PC-9 (cell line): ENCODE measurements around the gene PDHX. TPM values are rescaled to one million over a fixed set of nuclear protein-coding genes. Genes with fewer than 3 reads are reported as not detected.

Experiments used
- BruUV-seq: library from RNA; stranded (reverse); fragments of 400-500 nt; replicated peaks from 2 replicates; lab custom pipeline; 2021; lab: Mats Ljungman, UMichigan
- CTCF ChIA-PET: fragments of 300-600 bp; sonication (Branson Sonifier 250); formaldehyde crosslinking; loops from one replicate; lab custom pipeline; 2022; ENCODE audit warnings: antibody characterized with exemption; lab: Charles Lee
- POLR2A ChIA-PET: fragments of 300-600 bp; sonication (Branson Sonifier 250); formaldehyde crosslinking; loops from one replicate; lab custom pipeline; 2022; ENCODE audit warnings: antibody characterized with exemption; ENCODE audit not compliant: unreplicated experiment; lab: Charles Lee
- DNase-seq, 2 experiments: peaks; one replicate each; pipeline versions ENCODE4 v3.0.0 to v3.0.0-alpha.2; 2015 to 2022; ENCODE audit warnings: mixed read lengths in 1 of 2
- H2AFZ ChIP-seq: fragments of 200-600 bp; sonication (generic); 2 replicates; pipeline ENCODE4 v1.8.1; 2017; ENCODE audit warnings: antibody characterized with exemption
- H3F3A ChIP-seq: fragments of 200-600 bp; sonication (generic); 2 replicates; pipeline ENCODE4 v1.8.1; 2017; ENCODE audit warnings: antibody characterized with exemption, mild to moderate bottlenecking, low read depth; ENCODE audit not compliant: insufficient read depth
- H3K27ac ChIP-seq: fragments of 200-600 bp; sonication (generic); 2 replicates; pipeline ENCODE4 v1.6.1; 2016; ENCODE audit warnings: mixed run types
- H3K27me3 ChIP-seq: fragments of 200-600 bp; sonication (generic); 2 replicates; pipeline ENCODE4 v1.6.1; 2016; ENCODE audit warnings: low read depth, mixed run types; ENCODE audit not compliant: insufficient read depth
- H3K36me3 ChIP-seq: fragments of 200-600 bp; sonication (generic); 2 replicates; pipeline ENCODE4 v1.6.1; 2016; ENCODE audit warnings: low read depth, mixed run types
- H3K4me1 ChIP-seq: fragments of 200-600 bp; sonication (generic); replicated peaks from 2 replicates; pipeline ENCODE4 v1.6.1; 2016; ENCODE audit warnings: mixed run types; ENCODE audit not compliant: insufficient read depth
- H3K4me2 ChIP-seq: fragments of 200-600 bp; sonication (generic); 2 replicates; pipeline ENCODE4 v1.6.1; 2017; ENCODE audit warnings: mixed run types
- H3K4me3 ChIP-seq: fragments of 200-600 bp; sonication (generic); 2 replicates; pipeline ENCODE4 v1.6.1; 2016; ENCODE audit warnings: mixed run types
- H3K79me2 ChIP-seq: fragments of 200-600 bp; sonication (generic); 2 replicates; pipeline ENCODE4 v1.6.1; 2017; ENCODE audit warnings: low read depth, mixed run types
- H3K9me2 ChIP-seq: fragments of 200-600 bp; sonication (generic); 2 replicates; pipeline ENCODE4 v1.8.1; 2017; ENCODE audit warnings: mild to moderate bottlenecking; ENCODE audit not compliant: insufficient read depth
- H3K9me3 ChIP-seq: fragments of 200-600 bp; sonication (generic); 2 replicates; pipeline ENCODE4 v1.8.1; 2016; ENCODE audit warnings: low read depth; ENCODE audit not compliant: insufficient read depth
- H4K20me1 ChIP-seq: fragments of 200-600 bp; sonication (generic); 2 replicates; pipeline ENCODE4 v1.8.1; 2017; ENCODE audit not compliant: insufficient read depth
- EZH2 ChIP-seq: fragments of 200-600 bp; sonication (generic); IDR thresholded peaks from 2 replicates; pipeline ENCODE4 v1.8.0; 2017; ENCODE audit warnings: antibody characterized with exemption, low read depth
- intact Hi-C: fragments of 100-400 bp; cut with micrococcal nuclease; formaldehyde crosslinking; loops from one replicate; pipeline ENCODE4 v1.10.0; 2022; ENCODE audit not compliant: unreplicated experiment
- total RNA-seq: library from RNA; stranded (reverse); gene quantifications from 2 replicates; pipeline ENCODE4 v1.2.3, GENCODE V29; 2021
- TF ChIP-seq, protein P1 (sequence below): fragments of 200-600 bp; sonication (generic); conservative IDR thresholded peaks from 2 replicates; pipeline ENCODE4 v1.6.1; 2017; ENCODE audit warnings: mixed run types, antibody characterized with exemption, mild to moderate bottlenecking, moderate library complexity

The PDHX gene
- total RNA-seq, 1 experiment from 2014 or later, result 47.0 TPM

DNA sequence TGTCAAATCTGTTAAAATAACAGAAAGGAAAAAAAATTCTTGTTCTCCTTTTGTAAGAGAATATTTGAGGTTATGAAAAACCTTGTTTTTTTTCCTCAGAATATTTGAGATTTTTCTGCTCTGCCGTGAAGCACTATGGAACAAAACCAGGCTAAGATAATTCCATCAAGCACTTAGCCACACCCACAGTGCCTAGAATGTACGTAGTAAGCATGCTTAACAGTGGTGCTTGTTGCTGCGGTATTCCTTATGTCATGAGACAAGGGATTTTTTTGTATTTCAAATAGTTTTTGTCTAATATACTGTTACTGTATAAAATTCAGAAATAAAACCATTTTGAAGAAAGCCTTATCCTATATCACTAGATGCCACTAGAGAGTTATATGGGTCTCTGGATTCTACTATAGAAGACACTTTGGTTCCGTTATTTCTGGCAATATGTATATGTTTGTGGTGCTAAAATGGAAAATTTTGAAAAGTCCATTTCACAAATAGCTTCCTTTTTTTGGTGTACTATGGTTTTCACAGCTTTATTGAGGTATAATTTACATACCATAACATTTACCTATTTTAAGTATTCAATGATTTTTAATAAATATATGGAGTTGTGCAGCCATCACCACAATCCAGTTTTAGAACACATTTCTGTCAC, 23.7 kb downstream of the PDHX start:
- no peaks in the 10 kb centered on the region for H3K4me1 ChIP-seq
- H2AFZ ChIP-seq, result no peak overlapping the region
- intact Hi-C loops, result no loop called here
- peaks cover 3% of the 10 kb centered on the region; the same call in 1 of the 2 replicates for H3K79me2 ChIP-seq
- H3K9me3 ChIP-seq, result peaks cover 6% of the 10 kb centered on the region
- BruUV-seq, result no TSS peak
- no peak overlapping the region for H3K4me3 ChIP-seq
- peaks cover 10% of the 10 kb centered on the region for H3K36me3 ChIP-seq
- H3K9me2 ChIP-seq, result no peaks in the 10 kb centered on the region
- TF ChIP-seq, protein P1, sequence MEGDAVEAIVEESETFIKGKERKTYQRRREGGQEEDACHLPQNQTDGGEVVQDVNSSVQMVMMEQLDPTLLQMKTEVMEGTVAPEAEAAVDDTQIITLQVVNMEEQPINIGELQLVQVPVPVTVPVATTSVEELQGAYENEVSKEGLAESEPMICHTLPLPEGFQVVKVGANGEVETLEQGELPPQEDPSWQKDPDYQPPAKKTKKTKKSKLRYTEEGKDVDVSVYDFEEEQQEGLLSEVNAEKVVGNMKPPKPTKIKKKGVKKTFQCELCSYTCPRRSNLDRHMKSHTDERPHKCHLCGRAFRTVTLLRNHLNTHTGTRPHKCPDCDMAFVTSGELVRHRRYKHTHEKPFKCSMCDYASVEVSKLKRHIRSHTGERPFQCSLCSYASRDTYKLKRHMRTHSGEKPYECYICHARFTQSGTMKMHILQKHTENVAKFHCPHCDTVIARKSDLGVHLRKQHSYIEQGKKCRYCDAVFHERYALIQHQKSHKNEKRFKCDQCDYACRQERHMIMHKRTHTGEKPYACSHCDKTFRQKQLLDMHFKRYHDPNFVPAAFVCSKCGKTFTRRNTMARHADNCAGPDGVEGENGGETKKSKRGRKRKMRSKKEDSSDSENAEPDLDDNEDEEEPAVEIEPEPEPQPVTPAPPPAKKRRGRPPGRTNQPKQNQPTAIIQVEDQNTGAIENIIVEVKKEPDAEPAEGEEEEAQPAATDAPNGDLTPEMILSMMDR, result no peak; the same call in 1 of the 2 replicates
- TF ChIP-seq EZH2, result no peak
- ChIA-PET CTCF (no interaction called here), POLR2A (no interaction called here)
- H3F3A ChIP-seq, result no peaks in the 10 kb centered on the region; the same call in 1 of the 2 replicates
- H3K27me3 ChIP-seq, result no peaks in the 10 kb centered on the region
- no peak overlapping the region; the same call in 1 of the 2 replicates for H3K27ac ChIP-seq
- no peak for DNase-seq
- H3K4me2 ChIP-seq, result no peak overlapping the region
- H4K20me1 ChIP-seq, result no peaks in the 10 kb centered on the region

DNA sequence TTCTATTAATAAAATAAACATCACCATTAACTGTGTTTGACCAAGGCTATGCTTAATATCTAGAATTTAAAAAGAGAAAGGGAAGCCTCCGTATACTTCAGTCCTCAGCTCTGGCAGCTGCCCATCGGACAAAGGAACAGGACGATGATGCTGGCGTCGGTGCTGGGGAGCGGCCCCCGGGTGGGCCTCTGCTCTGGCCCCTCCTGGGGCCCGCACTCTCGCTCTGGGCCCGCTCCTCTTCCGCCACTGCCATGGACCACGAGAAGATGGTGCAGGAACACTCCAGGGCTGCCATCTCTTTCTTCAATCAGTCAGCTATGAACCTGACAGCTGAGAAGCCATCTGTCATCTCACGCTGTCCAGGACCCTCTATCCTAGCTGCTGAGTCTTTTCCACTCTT, 25.3 kb downstream of the PDHX start:
- Histone ChIP-seq H3K9me3 (peaks cover 13% of the 10 kb centered on the region), H3F3A (no peaks in the 10 kb centered on the region; the same call in 1 of the 2 replicates), H3K9me2 (no peaks in the 10 kb centered on the region), H3K4me1 (no peaks in the 10 kb centered on the region), H3K79me2 (peaks cover 7% of the 10 kb centered on the region), H3K4me2 (no peak overlapping the region), H4K20me1 (no peaks in the 10 kb centered on the region), H3K27ac (no peak overlapping the region), H2AFZ (no peak overlapping the region), H3K36me3 (peaks cover 17% of the 10 kb centered on the region), H3K4me3 (no peak overlapping the region), H3K27me3 (no peaks in the 10 kb centered on the region)
- no TSS peak for BruUV-seq
- POLR2A ChIA-PET, result no interaction called here
- DNase-seq, result no peak
- TF ChIP-seq, protein P1, result no peak
- TF ChIP-seq EZH2, result no peak
- CTCF ChIA-PET, result no interaction called here
- intact Hi-C loops, result no loop called here

DNA sequence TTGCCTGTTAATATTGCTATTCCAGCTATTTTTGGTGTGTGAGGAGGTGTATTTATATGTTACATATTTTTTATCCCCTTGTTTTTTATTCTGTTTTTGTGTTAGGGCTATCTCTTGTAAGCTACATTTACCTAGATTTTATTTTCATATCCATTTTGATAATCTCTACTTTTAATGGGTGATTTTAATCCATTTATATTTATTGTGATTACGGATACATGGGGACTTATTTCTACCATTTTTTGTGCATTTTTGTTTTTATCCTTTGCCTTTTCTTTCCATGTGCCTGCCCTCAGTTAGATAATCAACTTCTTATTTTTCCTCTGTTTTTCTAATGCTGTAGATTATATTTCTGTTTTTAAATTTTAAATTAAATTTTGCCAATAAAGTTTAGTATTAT, 28.3 kb downstream of the PDHX start:
- H3K27ac ChIP-seq, result no peak overlapping the region
- no peak overlapping the region for H3K4me3 ChIP-seq
- no peak overlapping the region for H3K4me2 ChIP-seq
- peaks cover 7% of the 10 kb centered on the region for H3K79me2 ChIP-seq
- ChIA-PET CTCF (no interaction called here), POLR2A (no interaction called here)
- no peaks in the 10 kb centered on the region for H3K4me1 ChIP-seq
- H2AFZ ChIP-seq, result no peak overlapping the region
- H3K36me3 ChIP-seq, result peaks cover 28% of the 10 kb centered on the region
- H3K27me3 ChIP-seq, result no peaks in the 10 kb centered on the region
- BruUV-seq, result no TSS peak
- intact Hi-C loops, result no loop called here
- no peak for DNase-seq
- TF ChIP-seq, protein P1, result no peak
- TF ChIP-seq EZH2, result no peak
- no peaks in the 10 kb centered on the region for H4K20me1 ChIP-seq
- no peaks in the 10 kb centered on the region for H3F3A ChIP-seq
- no peaks in the 10 kb centered on the region for H3K9me2 ChIP-seq
- H3K9me3 ChIP-seq, result peaks cover 13% of the 10 kb centered on the region
